DND-41 (cell line): ENCODE data around the gene SRRT.

Source experiments
- EZH2 ChIP-seq: IDR thresholded peaks from 3 replicates; pipeline ENCODE4 v1.6.1; 2012; ENCODE audit warnings: borderline replicate concordance, low read depth, mild to moderate bottlenecking, moderate library complexity, low read length, inconsistent platforms; ENCODE audit not compliant: severe bottlenecking
- TF ChIP-seq, protein P1 (sequence below): IDR thresholded peaks from 2 replicates; pipeline ENCODE4 v1.5.1; 2012; ENCODE audit warnings: borderline replicate concordance, low read length, moderate library complexity, mild to moderate bottlenecking; ENCODE audit not compliant: poor library complexity, severe bottlenecking; ENCODE audit errors: extremely low read depth

DNA sequence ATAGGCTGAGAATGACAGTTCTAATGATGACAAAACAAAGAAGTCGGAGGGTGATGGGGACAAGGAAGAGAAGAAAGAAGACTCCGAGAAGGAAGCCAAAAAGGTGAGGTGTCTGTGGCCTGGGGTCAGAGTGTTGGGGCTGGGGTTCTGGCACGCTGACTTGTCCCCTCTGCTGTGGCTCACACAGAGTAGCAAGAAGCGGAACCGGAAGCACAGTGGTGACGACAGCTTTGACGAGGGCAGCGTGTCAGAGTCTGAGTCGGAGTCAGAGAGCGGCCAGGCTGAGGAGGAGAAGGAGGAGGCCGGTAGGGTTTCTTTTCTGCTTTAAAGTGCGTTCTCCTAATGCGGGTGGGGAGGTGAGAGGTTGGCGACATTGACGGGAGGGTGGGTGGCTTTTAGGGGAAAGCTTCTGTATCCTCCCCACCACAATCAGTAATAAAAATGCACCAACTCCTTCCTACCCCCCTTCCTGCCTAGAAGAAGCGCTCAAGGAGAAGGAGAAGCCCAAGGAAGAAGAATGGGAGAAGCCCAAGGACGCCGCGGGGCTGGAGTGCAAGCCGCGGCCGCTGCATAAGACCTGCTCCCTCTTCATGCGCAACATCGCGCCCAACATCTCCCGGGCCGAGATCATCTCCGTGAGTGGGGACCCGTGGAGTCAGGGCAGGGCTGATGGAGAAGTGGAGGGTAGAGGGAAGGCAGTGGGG lies 10.0 kb downstream of the SRRT start:
- TF ChIP-seq, protein P1, sequence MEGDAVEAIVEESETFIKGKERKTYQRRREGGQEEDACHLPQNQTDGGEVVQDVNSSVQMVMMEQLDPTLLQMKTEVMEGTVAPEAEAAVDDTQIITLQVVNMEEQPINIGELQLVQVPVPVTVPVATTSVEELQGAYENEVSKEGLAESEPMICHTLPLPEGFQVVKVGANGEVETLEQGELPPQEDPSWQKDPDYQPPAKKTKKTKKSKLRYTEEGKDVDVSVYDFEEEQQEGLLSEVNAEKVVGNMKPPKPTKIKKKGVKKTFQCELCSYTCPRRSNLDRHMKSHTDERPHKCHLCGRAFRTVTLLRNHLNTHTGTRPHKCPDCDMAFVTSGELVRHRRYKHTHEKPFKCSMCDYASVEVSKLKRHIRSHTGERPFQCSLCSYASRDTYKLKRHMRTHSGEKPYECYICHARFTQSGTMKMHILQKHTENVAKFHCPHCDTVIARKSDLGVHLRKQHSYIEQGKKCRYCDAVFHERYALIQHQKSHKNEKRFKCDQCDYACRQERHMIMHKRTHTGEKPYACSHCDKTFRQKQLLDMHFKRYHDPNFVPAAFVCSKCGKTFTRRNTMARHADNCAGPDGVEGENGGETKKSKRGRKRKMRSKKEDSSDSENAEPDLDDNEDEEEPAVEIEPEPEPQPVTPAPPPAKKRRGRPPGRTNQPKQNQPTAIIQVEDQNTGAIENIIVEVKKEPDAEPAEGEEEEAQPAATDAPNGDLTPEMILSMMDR, result no peak
- TF ChIP-seq EZH2, result no peak
